GM13977 (cell line): ENCODE data around the gene HOXD9.

Experiments
- DNase-seq: peaks from one replicate; pipeline ENCODE4 v3.0.0; 2012; ENCODE audit warnings: low spot score
- in situ Hi-C: fragments of 300-500 bp; cut with MboI; formaldehyde crosslinking; loops from one replicate; pipeline ENCODE4 v1.12.0; 2022; ENCODE audit warnings: low sequenced_read_pairs, low pct_unique_long_range_greater_than_20kb, mixed read lengths, inconsistent platforms; ENCODE audit not compliant: unreplicated experiment
- TF ChIP-seq, protein P1 (sequence below): IDR thresholded peaks from 2 replicates; pipeline ENCODE4 v1.5.1; 2012; ENCODE audit warnings: mild to moderate bottlenecking, control low read depth; ENCODE audit not compliant: insufficient read depth; ENCODE audit errors: extremely low read depth, missing control alignments

HOXD9 gene

DNA sequence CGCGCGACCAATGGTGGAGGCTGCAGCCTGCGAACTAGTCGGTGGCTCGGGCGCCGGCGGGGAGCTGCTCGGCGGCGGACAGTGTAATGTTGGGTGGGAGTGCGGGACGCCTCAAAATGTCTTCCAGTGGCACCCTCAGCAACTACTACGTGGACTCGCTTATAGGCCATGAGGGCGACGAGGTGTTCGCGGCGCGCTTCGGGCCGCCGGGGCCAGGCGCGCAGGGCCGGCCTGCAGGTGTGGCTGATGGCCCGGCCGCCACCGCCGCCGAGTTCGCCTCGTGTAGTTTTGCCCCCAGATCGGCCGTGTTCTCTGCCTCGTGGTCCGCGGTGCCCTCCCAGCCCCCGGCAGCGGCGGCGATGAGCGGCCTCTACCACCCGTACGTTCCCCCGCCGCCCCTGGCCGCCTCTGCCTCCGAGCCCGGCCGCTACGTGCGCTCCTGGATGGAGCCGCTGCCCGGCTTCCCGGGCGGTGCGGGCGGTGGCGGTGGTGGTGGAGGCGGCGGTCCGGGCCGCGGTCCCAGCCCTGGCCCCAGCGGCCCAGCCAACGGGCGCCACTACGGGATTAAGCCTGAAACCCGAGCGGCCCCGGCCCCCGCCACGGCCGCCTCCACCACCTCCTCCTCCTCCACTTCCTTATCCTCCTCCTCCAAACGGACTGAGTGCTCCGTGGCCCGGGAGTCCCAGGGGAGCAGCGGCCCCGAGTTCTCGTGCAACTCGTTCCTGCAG, at the start of gene HOXD9:
HOXD9 (plus strand) TSS at position 37 of the 728 bp plus-strand sequence; CDS start at position 87, 50 bp downstream.
- TF ChIP-seq, protein P1, sequence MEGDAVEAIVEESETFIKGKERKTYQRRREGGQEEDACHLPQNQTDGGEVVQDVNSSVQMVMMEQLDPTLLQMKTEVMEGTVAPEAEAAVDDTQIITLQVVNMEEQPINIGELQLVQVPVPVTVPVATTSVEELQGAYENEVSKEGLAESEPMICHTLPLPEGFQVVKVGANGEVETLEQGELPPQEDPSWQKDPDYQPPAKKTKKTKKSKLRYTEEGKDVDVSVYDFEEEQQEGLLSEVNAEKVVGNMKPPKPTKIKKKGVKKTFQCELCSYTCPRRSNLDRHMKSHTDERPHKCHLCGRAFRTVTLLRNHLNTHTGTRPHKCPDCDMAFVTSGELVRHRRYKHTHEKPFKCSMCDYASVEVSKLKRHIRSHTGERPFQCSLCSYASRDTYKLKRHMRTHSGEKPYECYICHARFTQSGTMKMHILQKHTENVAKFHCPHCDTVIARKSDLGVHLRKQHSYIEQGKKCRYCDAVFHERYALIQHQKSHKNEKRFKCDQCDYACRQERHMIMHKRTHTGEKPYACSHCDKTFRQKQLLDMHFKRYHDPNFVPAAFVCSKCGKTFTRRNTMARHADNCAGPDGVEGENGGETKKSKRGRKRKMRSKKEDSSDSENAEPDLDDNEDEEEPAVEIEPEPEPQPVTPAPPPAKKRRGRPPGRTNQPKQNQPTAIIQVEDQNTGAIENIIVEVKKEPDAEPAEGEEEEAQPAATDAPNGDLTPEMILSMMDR: no peak
- in situ Hi-C loops: loop anchor here (10.0 to 25.0 kb wide), 2 partner anchors 761 to 1032 kb away; no protein-coding TSS in a partner anchor
- DNase-seq: no peak

DNA sequence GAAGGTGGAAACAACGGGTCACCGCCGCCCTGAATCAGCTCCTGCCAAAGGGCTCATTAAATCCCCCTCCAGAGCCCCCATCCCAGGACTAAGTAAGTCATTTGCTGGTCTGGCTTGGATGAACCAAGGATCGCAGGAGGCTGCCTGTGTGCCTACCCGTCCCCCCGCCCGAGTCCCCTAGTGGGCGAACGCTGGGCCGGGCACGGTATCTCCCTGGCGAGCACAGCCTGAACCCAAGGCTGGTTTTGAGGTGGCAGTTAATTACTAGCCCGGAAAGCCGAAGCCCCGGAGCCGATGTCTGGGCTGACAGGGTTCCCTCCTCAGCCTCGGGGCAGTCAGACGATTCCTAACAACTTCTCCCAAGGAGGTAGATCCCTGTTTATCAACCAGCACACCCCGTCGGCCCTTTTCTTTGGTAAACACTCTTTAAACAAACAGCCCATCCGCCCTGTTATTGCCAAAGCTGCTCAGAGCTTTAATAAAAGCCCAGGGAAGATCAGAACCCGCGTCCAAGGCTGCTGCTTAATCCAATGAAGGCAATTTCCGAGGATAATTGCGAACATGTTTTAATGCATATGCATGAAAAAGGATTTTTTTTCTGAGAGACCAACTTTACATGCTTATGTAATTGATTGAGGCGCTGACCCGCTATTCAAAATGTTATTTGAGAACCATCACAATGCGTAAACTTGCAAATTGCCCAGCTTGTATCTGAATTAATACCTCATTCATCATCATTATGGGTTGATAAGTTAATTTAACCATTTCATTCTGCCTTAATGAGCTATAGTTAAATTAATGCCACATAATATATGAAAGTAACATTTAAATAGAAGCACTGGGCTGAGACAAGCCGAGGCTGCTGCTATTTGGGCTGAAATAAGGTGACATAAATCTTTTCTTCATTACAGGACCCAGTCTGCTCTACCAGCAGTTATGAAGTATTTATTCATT, 49.3 kb upstream of the HOXD9 start:
- TF ChIP-seq, protein P1: no peak
- in situ Hi-C loops: no loop called here
- DNase-seq: no peak

DNA sequence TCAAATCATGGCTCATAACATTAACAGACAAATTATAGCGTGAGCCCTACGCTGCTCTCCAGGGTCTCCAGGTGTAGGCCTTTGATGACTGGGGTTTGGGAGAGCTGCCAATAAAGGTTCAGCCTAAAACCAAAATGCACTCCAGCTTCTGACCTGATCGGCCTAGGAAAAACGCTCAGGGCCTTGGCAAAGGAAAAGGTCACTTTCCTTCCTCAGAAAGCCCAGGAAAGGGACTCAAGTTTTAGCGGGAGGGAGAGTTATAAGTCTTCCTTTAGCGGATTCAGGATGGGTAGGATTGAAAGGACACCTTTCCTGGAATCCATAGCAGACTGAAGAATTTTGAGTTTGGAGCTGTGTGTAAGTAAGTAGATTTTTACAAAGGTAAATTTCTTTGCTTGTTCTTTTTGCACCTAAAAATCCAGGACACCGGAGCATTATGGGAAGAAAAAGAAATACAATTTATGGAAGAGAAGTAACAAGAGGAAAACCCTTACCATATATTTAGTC, 47.5 kb upstream of the HOXD9 start:
- DNase-seq: no peak
- TF ChIP-seq, protein P1: no peak
- in situ Hi-C loops: loop anchor here (25.0 kb wide), 2 partner anchors 388 to 1738 kb away; partner anchors contain the start of gene SP9

DNA sequence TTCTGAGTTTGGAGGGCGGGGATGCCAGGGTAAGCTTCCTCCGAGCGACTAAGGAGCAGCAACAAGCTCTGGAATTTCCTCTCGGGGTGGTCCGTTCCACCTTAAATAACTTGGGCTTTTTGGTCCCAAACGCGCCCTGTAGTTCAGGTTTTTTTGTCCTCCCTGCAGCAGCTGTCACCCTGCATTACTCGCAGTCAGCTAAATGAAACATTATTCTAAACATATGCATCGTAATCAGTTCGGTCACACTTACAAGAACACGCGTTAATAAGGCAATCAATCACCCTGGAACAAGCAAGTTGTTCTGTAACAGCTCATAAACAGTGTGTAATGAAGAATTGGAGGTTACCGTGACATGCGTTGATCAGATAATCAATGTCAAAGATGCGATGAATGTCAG, 47.0 kb upstream of the HOXD9 start:
- DNase-seq: no peak
- in situ Hi-C loops: loop anchor here (25.0 kb wide), 2 partner anchors 388 to 1738 kb away; partner anchors contain the start of gene SP9
- TF ChIP-seq, protein P1: no peak

- in situ Hi-C loops: loop anchor here (25.0 kb wide), 2 partner anchors 389 to 1739 kb away; partner anchors contain the start of gene SP9
- no peak for DNase-seq
- TF ChIP-seq, protein P1: no peak
These were observed 46.5 kb upstream of the HOXD9 start for GRCh38 chr2:176076063-176076462.

DNA sequence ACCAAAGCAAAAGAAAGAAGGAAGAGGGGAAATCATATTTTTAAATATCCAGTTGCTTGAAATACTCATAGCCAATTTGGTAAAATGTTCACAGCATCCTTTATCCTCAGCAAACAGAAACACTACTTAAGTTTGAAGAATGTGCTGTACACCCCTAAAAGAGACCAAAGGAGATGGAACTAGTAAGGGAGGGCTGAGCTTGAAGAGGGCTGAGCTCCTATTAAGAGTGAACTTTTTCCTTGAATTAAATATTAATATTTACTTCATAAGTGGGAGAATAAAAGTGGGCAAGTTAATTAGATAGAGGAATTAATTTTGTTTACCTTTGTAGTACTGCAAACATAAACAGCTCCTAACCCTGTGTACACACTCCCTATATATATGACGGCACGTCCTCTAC, 45.7 kb upstream of the HOXD9 start:
- in situ Hi-C loops: loop anchor here (25.0 kb wide), 2 partner anchors 389 to 1739 kb away; partner anchors contain the start of gene SP9
- TF ChIP-seq, protein P1: no peak

More for the DNA sequence above, 45.7 kb upstream of the HOXD9 start:
- DNase-seq: no peak
